NCI-H2081 treated with DMSO at 0.1 percent for 48 hours (cell line): ENCODE results near the gene PCDHA1.

Experiments used
- DNase-seq: peaks from one replicate; lab custom pipeline; 2025; lab: John Stamatoyannopoulos, UW

Gene PCDHA1

GRCh38 chr5:140988608-140989007 is 202.7 kb downstream of the PCDHA1 start:
- DNase-seq, result no peak

DNA sequence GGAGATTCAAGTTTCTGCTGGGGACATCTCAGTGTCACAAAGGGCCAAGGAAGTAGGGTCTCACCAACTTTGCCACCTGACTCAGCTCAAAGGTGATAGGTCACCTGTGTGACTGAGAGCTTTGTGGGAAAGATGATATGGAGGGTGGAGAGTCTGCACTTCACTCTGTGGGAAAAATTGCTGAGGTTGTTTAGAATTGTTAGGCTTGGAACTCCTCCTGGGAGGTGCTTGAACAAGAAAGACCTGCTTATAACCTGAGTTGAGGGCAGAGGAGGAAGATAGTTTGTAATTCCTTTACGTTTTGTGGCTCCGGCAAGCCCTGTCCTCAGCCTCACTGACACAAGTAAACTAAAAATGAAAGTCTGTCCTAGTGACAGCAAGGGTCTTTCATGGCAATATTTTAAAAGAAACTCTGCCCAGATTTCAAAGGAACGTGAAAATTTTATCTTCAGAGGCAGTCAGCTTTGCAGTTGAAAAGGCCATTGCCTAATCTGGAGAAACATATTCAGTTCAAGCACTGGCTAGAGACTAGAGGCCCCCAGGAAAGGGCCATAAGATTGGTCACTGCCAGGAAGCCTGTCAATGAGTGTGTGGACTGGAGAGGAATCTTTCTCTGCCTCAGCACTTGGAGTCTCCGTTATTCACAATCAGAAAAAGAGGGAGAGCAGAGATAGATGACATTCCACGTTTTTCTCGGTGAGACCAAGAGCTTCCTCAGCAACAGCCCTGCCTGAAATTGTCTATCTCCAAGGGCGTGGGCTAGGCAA is 203.5 kb downstream of the PCDHA1 start:
- DNase-seq, result no peak

DNA sequence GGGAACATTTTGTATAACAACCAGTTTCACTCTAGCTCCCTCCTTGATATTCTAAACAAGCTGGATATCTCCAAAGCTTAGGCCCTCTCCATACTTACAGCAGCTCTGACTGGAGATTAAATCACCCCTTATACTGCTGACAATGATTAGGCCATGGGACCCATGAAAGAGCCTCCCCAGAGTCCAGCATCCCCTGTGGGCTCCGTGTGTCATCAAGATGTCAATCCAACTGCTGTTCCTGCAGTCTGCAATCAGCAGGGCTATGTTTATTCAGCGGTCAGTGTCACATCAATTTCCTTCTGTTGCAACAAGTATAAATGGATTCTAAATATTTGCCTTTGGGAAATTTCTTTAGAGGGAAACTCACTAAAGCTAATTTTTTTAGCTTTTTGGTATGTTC is 206.9 kb downstream of the PCDHA1 start:
- DNase-seq, result no peak

GRCh38 chr5:140996060-140996459 is 210.1 kb downstream of the PCDHA1 start:
- DNase-seq, result no peak

DNA sequence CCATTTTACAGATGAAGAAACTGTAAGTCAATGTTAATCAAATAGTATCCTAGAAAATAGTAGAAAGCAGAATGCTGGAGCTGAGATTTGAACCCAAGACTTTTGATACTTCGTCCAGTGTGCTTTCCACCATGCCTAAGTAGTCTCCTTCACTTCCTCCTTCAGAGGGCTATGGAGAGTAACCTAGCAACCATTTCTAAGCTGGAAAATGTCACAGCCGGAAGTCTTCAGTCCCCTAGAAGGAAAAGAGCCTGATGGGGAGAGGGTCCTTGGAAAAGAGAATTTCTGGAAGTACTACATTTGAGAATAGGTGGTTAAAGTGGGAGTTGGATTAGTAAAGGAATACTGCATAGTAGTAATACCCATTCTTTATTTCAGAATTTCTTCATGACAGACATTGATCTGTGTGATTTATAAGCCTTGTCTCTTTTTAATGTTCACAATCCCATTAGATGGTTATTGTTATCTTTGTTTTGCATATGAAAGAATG is 213.0 kb downstream of the PCDHA1 start:
- DNase-seq, result no peak

- DNase-seq, result no peak
These were observed 215.5 kb downstream of the PCDHA1 start for GRCh38 chr5:141001446-141001843.

GRCh38 chr5:141001844-141002604 is 216.1 kb downstream of the PCDHA1 start:
- peak; percentile 13 for DNase-seq

- no peak for DNase-seq
These were observed 216.6 kb downstream of the PCDHA1 start for GRCh38 chr5:141002605-141002965.

- no peak for DNase-seq
These were observed 217.1 kb downstream of the PCDHA1 start for GRCh38 chr5:141003031-141003430.

DNA sequence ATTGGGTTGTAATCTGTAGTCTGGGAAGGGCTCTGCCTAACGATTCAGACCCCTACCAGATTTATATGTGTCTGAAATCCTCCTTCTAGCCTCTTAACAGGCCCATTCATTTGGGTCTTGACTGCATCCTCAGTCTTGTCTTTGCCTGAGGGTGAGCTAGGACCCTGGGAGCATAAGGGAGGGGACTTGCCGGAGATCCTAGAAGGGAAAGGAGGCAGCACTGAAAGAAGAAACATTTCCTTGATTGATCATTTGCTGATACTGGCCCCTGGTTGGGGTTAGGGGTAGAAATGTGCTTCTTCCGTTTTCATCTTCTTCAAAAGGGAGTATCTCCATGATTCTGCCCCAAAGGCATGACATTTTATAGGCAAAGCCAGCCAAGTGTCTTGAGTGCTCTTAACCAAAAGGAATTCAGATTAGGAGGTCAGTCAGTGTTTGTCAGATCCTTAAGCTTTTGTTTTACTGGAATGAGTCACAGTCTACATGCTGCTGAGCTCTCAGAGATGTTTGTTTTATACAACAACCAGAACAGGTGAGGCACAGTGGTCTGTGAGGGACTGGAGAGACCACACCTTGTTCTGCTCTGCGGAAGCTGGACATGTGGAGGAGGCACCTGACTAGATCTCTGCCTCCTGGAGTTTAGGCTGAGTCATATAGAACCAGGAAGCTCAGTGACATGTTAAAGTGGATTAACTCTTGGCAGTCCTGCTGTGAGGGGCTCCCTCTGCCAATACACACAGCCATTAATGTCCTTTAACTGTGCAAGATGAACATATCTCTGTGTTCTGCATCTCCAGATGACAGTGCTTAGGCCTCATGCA is 218.1 kb downstream of the PCDHA1 start:
- peak; percentile 58 for DNase-seq

GRCh38 chr5:141007791-141008190 is 221.9 kb downstream of the PCDHA1 start:
- DNase-seq, result no peak

DNA sequence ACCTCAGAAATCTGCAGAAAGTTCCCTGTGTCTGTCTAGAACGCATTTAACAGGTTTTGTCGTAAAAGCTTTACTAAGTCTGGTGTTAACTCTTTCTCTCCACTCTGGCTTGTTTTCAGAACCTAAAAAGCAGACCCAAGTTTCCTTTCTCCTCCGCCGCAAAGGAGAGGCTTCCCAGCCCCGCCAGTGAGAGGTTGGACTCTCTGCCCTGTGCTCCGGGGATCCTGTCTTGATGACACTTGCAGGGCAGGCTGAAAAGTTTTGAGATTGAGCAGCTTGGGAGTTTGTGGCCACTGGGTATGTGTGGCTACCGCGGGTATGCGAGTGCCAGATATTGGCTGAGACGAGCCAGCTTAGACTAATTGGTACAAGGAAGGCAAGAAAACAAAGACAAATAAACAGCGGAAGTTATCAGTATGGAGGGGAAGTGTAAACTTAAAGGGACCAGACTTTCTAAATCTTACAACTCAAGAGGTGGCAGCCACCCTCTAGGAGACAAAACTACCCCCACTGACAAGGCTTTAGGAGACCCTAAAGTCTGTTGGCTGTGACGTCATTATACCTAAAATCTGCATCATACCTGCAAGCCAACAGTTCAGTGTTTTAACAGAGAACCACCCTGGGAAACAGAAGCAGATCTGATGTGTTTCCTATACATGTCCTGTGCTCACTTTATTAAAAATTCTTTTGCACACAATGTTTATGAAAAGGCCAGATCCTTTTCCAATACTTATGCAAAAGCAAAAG is 224.3 kb downstream of the PCDHA1 start:
- DNase-seq, result no peak

DNA sequence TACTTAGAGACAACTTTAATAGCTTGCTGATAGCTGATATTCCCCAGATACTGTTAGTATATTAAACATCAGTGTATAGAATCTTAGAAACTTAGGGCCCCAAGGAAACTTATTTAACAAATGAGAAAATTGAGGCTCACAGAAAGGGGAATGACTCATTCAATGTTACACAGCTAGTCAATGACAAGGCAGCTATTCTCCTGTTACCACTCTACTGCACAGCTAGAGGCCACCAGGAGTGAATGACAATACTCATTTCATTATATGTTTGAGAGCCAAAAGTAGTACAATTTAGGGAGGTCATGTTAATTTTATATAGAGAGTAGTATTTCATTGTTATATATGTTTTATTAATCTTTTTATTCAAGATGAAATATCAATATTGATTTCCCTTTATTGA is 232.0 kb downstream of the PCDHA1 start:
- DNase-seq, result no peak

DNA sequence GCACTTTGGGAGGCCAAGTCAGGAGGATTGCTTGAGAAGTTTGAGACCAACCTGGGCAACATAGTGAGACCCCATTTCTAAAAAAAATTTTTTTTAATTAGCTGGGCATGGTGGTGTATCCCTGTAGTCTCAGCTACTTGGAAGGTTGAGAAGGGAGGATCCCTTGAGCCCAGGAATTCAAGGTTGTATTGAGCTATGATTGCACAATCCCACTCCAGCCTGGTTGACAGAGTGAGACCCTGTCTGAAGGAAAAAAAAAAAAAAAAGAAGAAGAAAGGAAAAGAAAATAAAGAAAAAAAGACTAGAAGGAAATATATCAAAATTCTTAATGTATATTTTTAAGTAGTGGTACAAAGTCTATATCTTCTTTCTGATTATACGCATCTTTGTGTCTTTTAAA is 236.4 kb downstream of the PCDHA1 start:
- DNase-seq, result no peak

DNA sequence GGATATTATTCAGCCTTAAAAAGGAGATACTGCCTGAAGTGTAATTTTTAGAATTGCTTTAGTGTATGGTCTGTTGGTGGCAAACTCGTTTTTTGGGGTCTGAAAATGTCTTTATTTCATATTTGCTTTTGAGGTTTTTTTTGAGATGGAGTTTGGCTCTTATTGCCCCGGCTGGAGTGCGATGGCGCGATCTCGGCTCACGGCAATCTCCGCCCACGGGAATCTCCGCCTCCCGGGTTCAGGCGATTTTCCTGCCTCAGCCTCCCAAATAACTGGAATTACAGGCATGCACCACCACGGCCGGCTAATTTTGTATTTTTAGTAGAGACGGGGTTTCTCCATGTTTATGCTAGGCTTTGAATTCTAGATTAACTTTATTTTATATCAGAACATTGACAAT is 245.1 kb downstream of the PCDHA1 start:
- no peak for DNase-seq

- no peak for DNase-seq
These were observed 246.7 kb downstream of the PCDHA1 start for GRCh38 chr5:141032626-141033025.

GRCh38 chr5:141039061-141039460 is 253.1 kb downstream of the PCDHA1 start:
- no peak for DNase-seq

- no peak for DNase-seq
These were observed 253.6 kb downstream of the PCDHA1 start for GRCh38 chr5:141039517-141039916.

GRCh38 chr5:141040093-141040770 is 254.3 kb downstream of the PCDHA1 start:
- DNase-seq, result peak; percentile 30

- peak; percentile 89 for DNase-seq
These were observed 255.0 kb downstream of the PCDHA1 start for GRCh38 chr5:141040771-141041426.

DNA sequence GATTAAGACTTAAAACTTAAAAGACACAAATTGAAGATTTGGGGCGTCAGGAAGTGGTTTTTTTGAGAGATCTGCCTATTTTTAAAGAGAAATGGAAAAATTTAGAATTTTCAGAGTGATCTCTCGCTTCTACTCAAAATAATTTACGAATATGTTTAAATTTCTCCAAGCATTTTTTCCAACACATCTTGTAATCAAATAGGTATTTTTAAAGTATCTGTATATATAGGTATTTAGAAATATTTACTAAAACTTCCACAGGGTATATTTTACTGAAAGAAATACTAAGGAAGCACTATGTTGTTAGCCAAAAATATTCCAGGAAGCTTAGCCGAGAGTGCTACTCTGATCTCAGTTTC is 255.5 kb downstream of the PCDHA1 start:
- DNase-seq, result no peak
